Skin of body (tissue), 2 donors: ENCODE results near the gene DCX. TPM values are rescaled to one million over a fixed set of nuclear protein-coding genes. Genes with fewer than 3 reads are reported as not detected.
"Not testable (repeated sequence)": the region's sequence is repeated elsewhere in the genome, so short reads cannot be mapped to it uniquely, and the experiment has no call there.

Source experiments
- DNase-seq: peaks from one replicate; lab custom pipeline; 2025; lab: John Stamatoyannopoulos, UW
- total RNA-seq: library from RNA; depleted of rRNA; stranded (reverse); fragments of >200 nt; gene quantifications from one replicate; pipeline ENCODE4 v1.2.3, GENCODE V29; 2014

DCX gene
- total RNA-seq, 1 donor from 2014 or later: 2.4 TPM

DNA sequence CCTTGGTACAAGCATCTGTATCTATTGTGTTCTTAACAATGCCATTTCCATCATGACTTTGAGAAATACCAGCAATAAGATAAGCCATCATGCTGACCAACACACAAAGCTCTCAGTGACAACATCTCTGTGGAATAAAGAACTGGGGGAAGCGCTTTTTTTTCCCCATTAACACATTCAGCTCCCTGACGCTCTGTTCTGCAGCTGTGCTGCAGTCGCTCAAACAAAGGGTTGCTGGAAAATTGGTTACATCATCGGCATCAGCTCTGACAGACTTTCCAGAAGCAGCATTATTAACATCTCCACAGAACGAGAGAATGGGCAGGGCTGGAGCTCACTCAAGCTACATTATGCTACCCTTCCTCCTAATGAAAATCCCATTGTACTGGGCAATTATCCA lies 39.9 kb downstream of the DCX start:
- DNase-seq: no peak

GRCh38 chrX:111365770-111366325 lies 46.1 kb downstream of the DCX start:
- DNase-seq: no peak

- no peak for DNase-seq
These were observed 48.3 kb downstream of the DCX start for GRCh38 chrX:111363741-111364140.

DNA sequence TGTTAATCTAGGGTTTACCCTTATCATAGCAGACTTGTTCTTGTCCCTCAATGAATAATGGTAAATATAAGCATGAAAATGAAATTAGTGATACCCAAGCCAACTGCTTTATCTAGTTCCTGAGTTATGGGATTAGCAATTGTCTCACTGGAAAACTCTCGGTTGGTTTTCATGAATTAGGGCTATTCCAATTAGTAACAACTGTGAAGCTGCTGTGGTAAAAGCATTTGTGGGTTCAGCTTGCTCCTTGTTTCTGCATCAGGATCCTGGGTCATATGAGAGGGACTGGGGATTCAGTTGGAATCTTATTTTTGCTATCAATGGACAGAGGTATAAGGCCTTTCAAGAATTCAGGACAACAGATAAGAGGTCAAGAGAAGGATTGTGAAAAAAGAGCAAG lies 50.2 kb downstream of the DCX start:
- DNase-seq: no peak

- no peak for DNase-seq
These were observed 51.2 kb downstream of the DCX start for GRCh38 chrX:111360839-111361238.

- DNase-seq: no peak
These were observed 56.4 kb downstream of the DCX start for GRCh38 chrX:111355523-111356115.

DNA sequence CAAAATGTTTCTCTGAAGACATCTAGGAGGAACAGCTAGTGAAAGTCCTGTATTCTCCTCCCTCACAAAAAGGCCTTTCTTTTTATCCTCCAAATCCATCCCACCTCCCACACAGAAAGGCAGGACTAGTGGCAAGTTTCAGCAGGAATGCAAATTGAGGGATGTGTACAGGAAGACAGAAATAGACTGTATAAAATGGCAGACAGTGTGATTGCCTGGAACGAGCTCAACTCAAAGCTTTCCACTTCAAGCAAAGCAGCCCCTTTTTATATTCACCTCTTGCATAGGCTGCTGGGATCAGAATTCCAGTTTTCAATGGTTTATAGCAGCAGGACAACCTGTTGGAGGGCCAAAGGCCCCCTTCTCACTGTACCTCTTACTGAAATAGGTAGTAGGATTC lies 57.5 kb downstream of the DCX start:
- no peak for DNase-seq

- no peak for DNase-seq
These were observed 58.2 kb downstream of the DCX start for GRCh38 chrX:111353793-111354192.

- DNase-seq: no peak
These were observed 59.6 kb downstream of the DCX start for GRCh38 chrX:111352424-111352823.

DNA sequence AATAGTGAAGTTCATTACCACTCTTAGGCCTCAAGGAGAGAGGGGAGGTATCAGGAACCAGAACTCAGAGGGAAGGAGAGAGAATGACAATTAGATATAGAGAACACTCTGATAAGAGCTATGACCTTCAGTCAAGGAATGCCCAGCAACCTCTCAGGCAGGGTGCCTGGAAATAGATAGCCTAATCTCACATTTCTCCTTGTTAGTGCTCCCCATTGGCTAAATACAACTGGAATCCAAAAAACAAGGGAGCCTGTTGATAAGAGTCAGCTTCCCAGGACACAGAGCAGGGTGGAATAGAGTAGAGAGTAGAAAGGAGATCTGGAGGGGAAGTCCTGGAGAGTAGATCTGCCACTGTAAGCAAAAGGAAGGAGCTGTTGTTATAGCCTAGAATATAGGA lies 62.1 kb downstream of the DCX start:
- DNase-seq: no peak

DNA sequence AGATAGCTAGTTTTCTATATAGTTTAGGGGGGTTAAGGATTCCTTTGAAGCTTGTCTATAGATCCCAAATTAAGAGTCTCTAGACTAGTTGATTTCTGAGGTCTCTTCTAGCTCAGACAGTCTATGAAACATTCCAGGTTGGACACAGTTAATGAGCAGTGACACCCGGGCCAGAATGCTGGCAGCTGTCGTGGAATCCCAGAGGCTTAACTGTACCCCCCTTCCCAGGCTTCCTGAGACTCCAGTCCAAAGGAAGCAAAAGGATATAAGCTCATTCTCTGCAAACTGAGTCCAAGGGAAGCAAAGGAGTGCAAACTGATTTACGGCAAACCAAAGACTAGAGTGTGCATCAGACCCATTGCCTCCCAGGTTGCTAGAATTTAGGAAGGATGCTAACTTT lies 62.9 kb downstream of the DCX start:
- DNase-seq: no peak

- DNase-seq: no peak
These were observed 63.6 kb downstream of the DCX start for GRCh38 chrX:111348429-111348828.

- not testable (repeated sequence) for DNase-seq
These were observed 65.8 kb downstream of the DCX start for GRCh38 chrX:111346150-111346549.

DNA sequence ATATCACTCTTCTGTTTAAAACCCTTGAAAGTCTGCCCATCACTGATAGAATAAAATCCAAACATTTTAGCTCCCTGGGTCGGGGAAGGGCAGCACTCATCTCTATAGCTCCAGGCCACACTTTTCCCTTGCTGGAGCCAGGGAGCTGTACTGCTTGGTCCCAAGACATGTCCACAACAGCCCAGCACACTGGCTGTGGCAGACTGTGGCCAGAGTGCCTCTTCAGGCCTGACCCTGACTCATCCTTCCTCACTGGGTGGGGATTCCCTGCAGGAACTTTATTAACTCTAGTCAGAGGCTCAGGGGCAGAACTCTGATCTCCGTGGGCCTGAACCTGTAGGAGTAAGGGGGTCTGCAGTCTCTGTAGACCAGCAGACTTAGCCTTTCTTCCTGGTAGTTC lies 71.9 kb downstream of the DCX start:
- no peak for DNase-seq

GRCh38 chrX:111339212-111339611 lies 72.8 kb downstream of the DCX start:
- DNase-seq: no peak

GRCh38 chrX:111338095-111338698 lies 73.8 kb downstream of the DCX start:
- no peak for DNase-seq

- no peak for DNase-seq
These were observed 74.8 kb downstream of the DCX start for GRCh38 chrX:111337067-111337637.

DNA sequence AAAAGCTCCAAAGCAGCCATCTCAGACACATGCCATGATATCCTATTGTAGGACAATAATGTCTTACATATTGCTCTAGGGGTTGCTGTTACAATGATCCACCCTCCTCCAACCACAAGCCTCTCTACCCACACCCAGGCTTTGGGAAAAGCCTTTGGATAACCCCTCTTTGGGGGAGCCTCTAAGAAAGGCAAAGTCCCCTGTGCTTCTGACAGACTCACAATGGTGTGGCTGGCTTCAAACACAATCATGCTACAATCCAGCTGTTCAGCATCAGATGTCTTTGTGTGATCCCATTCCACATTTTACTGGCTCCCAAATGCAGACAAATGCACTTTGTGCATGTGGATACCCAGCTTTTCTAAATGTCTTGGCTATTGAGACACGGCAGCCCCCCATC lies 75.9 kb downstream of the DCX start:
- DNase-seq: no peak

GRCh38 chrX:111329370-111329769 lies 82.6 kb downstream of the DCX start:
- DNase-seq: no peak

DNA sequence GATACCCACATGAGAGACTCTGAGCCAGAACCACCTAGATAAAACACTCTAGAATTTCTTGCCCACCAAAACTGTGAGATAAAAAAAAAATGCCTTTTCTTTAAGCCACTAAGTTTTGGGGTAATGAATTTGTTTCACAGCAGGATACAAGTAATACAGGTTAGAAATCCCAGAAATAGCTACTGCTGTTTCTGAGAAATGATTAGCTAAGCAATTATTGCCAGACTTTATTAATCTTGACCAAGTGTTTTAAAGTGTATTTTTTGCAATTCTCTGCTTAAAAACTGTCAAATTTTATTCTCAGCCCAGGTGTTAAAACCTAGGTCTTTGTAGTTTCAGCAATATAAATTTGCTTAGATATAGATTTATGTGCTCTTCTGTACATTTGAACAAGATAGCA lies 83.1 kb downstream of the DCX start:
- DNase-seq: no peak

DNA sequence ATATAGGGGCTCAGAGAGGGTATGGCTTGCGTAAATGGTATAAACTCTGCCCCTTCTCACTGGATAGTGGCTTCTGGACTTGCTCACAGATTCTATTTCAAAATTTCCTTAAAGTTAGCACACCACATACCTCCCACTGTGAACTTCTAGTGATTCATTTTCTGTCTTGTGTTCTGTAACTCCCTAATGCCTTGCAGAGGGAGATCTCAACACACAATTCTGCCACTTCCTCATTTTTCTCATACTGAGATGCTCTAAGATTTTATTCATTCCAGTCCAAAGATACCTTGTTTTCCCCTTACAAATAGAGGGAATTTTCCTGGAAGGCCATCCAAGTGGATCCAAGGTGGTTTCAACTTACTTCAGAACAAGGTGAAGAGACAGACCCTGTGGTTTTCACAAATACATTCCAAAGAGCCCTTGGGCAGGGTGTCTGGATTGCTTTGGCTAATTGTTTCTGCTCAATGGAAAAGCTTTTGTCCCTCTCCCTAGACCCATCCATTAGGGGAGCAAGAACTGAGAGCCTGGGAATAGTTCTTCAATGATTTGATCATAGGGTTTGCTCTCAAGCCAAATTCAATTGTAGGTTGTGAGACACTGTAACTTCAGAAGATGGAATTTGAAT lies 89.6 kb downstream of the DCX start:
- no peak for DNase-seq

GRCh38 chrX:111319451-111319850 lies 92.5 kb downstream of the DCX start:
- DNase-seq: no peak

- DNase-seq: no peak
These were observed 93.1 kb downstream of the DCX start for GRCh38 chrX:111318901-111319300.
